ENCODE measurements around the gene NELL2.
A peak's percentile ranks its signal among the peaks of the same experiment; 100 is the strongest.
"Not testable (repeated sequence)": the region's sequence is repeated elsewhere in the genome, so short reads cannot be mapped to it uniquely, and the experiment has no call there.

The NELL2 gene

DNA sequence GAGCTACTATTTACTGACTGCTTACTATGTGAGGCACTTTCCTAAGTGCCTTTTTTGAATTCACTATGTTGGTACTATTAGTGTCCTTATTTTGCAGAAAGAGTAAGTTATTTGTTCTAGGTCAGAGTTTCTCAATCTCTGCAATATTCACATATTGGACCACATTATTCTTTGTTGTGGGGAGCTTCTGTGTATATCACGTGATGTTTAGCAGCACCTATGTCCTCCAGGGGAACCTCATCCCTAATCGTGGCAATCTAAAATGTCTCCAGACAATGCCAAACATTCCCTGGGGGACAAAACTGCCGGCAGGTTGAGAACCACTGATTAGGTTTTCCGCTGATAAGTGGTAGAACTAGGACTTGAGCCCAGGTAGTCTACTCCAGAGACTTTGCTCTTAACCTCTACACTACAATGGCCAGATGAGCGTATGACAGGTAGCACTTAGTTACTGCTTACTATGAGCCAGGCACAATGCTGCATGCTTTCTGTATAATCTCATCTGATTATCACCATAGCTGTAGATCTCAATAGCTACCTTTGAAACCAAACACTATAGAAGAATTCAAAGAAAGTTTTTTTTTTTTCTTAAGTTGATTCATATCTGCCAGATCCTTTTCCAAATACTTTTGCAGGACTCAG lies 38.9 kb downstream of the NELL2 start:
- H3K27me3 Mint-ChIP-seq = no peaks in the 10 kb centered on the region
- H3K4me1 Mint-ChIP-seq (ENCODE audit: low read depth in 2 of 2) = peaks cover 28 to 42% of the 10 kb centered on the region in 2 donors
- H3K9me3 Mint-ChIP-seq = no peaks in the 10 kb centered on the region
- H3K4me3 Mint-ChIP-seq = peak overlapping the region in 1 of 2 donors; percentile 4
- DNase-seq (no peak), ATAC-seq (replicated peaks) (peak; percentile 47)
- no peaks in the 10 kb centered on the region for H3K36me3 Mint-ChIP-seq (ENCODE audit: insufficient read depth)
- peak overlapping the region in 1 of 2 donors; percentile 11 for H3K27ac Mint-ChIP-seq

DNA sequence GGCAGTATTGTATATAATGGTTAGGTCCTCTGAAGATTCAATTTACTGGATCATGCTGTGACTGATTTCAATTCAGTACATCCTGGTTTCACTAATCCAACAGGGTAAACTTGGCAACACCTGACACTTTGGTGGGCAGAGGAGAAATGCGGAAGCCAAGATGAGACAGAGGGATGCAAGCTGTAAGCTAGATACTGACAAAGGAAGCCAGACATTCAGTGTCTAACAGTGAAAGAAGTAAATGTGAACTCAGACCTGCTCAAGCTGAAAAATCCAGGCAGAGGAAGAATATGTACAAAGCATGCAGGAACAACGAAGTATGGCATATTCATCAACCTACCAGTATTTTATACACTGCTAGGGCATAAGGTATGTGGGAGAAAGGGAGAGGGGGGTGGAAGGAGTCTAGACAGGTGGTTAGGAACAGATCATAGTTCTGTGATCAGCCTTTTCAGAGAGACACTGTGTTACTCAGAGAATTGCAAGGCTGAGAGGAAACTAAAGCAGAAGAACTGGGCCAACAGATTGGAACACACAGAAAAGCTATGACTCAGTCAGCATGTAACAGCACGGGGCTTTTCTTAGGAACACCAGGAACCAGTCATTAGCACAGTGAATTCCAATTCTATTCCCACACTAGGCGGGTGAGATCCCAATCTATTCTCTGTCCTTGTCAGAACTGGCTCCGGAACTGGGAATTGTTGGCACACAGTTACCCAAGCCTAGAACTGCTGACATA lies 40.3 kb downstream of the NELL2 start:
- peak; percentile 76 for ATAC-seq (replicated peaks)
- Mint-ChIP-seq H3K9me3 (no peaks in the 10 kb centered on the region), H3K4me3 (peak overlapping the region; percentile 4 to 8), H3K27ac (peak overlapping the region; percentile 11 to 77), H3K27me3 (no peaks in the 10 kb centered on the region), H3K4me1 (ENCODE audit: low read depth in 2 of 2) (peaks cover 27 to 35% of the 10 kb centered on the region in 2 donors), H3K36me3 (ENCODE audit: insufficient read depth) (no peaks in the 10 kb centered on the region)
- DNase-seq = no peak

DNA sequence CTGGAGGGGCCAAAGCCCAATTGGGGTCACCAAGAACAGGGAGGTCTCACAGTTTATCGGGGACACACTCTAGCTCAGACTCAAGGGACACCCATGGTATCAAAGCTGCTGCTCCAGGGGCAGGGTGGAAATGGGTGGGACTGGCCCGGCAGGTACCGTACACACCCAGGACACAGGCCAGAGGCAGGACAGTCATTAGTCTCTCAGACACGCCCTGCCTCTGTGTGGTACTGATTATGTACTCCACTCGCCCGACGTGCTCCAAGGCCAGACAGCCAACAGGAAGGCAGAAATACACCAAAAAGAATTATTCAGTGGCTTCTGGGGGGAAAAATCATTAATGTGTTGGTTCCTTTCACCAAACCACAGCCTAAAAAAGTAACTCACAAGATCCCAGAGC lies 41.1 kb downstream of the NELL2 start:
- H3K27me3 Mint-ChIP-seq = not testable (repeated sequence)

DNA sequence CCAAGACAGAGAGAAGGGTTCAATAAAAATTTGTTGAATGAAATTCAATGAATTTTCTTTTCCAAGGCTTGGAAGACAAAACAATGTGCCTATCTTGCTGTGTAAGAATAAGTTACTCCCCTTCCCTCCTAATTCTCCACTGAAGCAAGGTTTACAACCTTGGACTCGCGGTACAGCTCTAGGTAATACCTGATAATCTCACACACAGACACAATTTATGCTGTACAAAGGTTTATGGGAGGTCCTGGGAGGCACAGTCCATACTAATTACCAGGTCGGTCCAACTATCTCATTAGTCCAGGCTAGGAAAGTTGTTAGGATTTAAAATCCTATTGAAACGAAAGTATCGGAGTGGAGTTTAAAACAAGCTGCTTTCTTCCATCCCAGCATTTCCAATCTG lies 42.6 kb downstream of the NELL2 start:
- H3K4me3 Mint-ChIP-seq = no peak overlapping the region
- peaks cover 27 to 42% of the 10 kb centered on the region in 2 donors for H3K4me1 Mint-ChIP-seq (ENCODE audit: low read depth in 2 of 2)
- no peaks in the 10 kb centered on the region for H3K27me3 Mint-ChIP-seq
- no peak overlapping the region for H3K27ac Mint-ChIP-seq
- no peaks in the 10 kb centered on the region for H3K36me3 Mint-ChIP-seq (ENCODE audit: insufficient read depth)
- H3K9me3 Mint-ChIP-seq = no peaks in the 10 kb centered on the region
- DNase-seq = no peak
- ATAC-seq (replicated peaks) = no peak

More for the DNA sequence above, 41.1 kb downstream of the NELL2 start:
- Mint-ChIP-seq H3K27ac (peak overlapping the region; percentile 11 to 77), H3K4me3 (peak overlapping the region in 1 of 2 donors; percentile 20), H3K4me1 (ENCODE audit: low read depth in 2 of 2) (peaks cover 29 to 40% of the 10 kb centered on the region in 2 donors)
- H3K36me3 Mint-ChIP-seq (ENCODE audit: insufficient read depth); DNase-seq; H3K9me3 Mint-ChIP-seq; ATAC-seq (replicated peaks): not testable (repeated sequence)

DNA sequence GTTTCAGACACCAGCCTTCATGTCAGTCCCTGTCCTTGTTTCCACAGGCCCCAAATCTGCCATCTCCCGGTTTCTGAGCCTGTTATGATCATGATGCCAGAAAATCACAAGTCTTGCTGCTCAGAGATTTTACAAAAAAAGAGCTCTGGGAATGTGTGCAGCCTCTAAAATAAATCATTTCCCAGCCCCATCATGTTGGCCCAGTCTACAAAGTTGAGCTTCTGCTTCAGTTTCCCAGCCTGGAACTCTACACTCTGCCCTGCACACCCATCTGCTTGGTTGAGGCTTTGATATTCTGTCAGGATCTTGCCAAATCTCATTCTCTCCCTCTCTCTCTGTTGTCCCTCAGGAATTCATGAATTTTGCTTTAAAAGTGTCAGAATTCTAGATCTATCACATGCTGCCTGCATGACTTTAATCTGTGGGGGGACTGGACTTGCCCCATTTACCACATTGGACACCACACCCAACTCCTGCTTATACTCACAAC lies 45.5 kb downstream of the NELL2 start:
- Mint-ChIP-seq H3K9me3 (no peaks in the 10 kb centered on the region), H3K36me3 (ENCODE audit: insufficient read depth) (no peaks in the 10 kb centered on the region), H3K4me1 (ENCODE audit: low read depth in 2 of 2) (peaks cover 18 to 42% of the 10 kb centered on the region in 2 donors), H3K4me3 (peak overlapping the region in 1 of 2 donors; percentile 4), H3K27ac (peak overlapping the region; percentile 45 to 67), H3K27me3 (no peaks in the 10 kb centered on the region)
- no peak for DNase-seq
- no peak for ATAC-seq (replicated peaks)

DNA sequence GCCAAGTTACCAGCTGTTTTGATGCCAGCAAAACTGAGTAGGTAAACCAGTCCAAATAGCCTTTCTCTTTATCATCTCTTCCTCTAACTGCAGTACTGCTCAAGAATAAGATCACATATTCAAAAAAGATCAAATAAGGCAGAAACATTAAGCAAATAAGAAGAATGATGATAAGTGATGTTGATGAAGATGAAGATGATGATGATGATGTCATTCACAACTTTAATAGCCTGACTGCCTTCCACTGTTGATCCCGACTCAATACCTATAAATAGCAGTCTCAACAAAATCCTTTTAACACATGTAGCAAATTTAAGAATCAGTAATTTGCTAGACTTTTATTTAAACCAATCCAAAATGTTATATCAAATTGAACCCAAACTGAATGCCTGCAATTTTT lies 47.1 kb downstream of the NELL2 start:
- H3K4me1 Mint-ChIP-seq (ENCODE audit: low read depth in 2 of 2) = peaks cover 15 to 35% of the 10 kb centered on the region in 2 donors
- H3K36me3 Mint-ChIP-seq (ENCODE audit: insufficient read depth) = no peaks in the 10 kb centered on the region
- DNase-seq (no peak), ATAC-seq (replicated peaks) (no peak)
- peak overlapping the region; percentile 26 to 91 for H3K27ac Mint-ChIP-seq
- H3K4me3 Mint-ChIP-seq = peak overlapping the region; percentile 44 to 49
- H3K27me3 Mint-ChIP-seq = no peaks in the 10 kb centered on the region
- H3K9me3 Mint-ChIP-seq = no peaks in the 10 kb centered on the region

DNA sequence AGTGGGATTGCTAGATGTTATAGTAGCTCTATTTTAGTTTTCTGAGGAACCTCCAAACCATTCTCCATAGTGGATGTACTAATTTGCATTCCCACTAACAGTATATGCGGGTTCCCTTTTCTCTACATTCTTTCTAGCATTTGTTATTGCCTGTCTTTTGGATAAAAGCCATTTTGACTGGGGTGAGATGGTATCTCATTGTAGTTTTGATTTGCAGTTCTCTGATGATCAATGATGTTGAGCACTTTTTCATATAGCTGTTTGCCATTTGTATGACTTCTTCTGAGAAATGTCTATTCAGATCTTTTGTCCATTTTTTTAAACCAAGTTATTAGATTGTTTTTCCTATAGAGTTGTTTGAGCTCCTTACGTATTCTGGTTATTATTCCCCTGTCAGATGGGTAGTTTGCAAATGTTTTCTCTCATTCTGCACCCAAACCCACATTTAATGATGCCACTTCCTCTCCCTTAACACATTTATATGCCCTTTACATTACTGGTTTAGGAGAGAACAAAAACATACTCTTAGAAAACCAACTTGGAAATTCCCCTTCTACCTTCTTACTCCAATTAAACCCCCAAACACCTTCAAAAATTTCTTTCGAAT lies 48.2 kb downstream of the NELL2 start:
- no peaks in the 10 kb centered on the region for H3K9me3 Mint-ChIP-seq
- H3K27ac Mint-ChIP-seq = peak overlapping the region; percentile 83 to 91
- no peaks in the 10 kb centered on the region for H3K36me3 Mint-ChIP-seq (ENCODE audit: insufficient read depth)
- ATAC-seq (replicated peaks) (peak; percentile 96), DNase-seq (no peak)
- H3K4me3 Mint-ChIP-seq = peak overlapping the region; percentile 45 to 71
- H3K4me1 Mint-ChIP-seq (ENCODE audit: low read depth in 2 of 2) = peaks cover 15 to 35% of the 10 kb centered on the region in 2 donors
- H3K27me3 Mint-ChIP-seq = no peaks in the 10 kb centered on the region

DNA sequence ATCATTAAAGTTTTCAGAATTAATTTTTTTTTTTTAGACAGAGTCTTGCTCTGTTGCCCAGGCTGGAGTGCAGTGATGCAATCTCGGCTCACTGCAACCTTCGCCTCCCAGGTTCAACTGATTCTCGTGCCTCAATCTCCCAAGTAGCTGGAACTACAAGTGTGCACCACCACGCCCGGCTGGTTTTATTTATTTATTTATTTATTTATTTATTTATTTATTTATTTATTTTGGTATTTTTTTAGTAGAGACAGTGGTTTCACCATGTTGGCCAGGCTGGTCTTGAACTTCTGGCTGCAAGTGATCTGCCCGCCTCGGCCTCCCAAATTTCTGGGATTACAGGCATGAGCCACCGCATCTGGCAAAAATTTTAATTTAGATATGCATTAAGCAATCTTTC lies 54.4 kb downstream of the NELL2 start:
- not testable (repeated sequence) for H3K27ac Mint-ChIP-seq; DNase-seq; H3K36me3 Mint-ChIP-seq (ENCODE audit: insufficient read depth); H3K4me3 Mint-ChIP-seq; ATAC-seq (replicated peaks); H3K9me3 Mint-ChIP-seq; H3K27me3 Mint-ChIP-seq
- H3K4me1 Mint-ChIP-seq (ENCODE audit: low read depth in 2 of 2) = peaks cover 7 to 15% of the 10 kb centered on the region in 2 donors

DNA sequence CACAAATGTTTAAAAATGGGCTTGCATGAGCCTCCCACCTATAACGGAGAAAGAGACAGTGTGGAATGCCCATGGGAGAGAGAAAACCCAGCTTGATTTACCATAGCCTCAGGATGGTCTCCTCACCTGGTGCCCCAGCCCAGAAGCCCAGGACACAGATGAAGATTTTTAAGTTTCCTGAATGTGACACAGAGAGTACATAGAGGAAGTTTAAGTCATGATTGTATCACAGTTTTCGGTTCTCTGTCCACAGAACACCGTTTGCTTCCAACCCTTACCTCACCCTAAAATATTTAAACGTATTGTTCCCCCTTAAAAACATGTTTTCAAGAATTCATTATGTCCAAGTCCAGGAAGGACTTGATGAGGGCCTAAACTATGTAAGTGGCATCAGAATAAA lies 56.2 kb downstream of the NELL2 start:
- peaks cover 15 to 23% of the 10 kb centered on the region in 2 donors for H3K4me1 Mint-ChIP-seq (ENCODE audit: low read depth in 2 of 2)
- DNase-seq (no peak), ATAC-seq (replicated peaks) (no peak)
- no peaks in the 10 kb centered on the region for H3K9me3 Mint-ChIP-seq
- H3K27me3 Mint-ChIP-seq = no peaks in the 10 kb centered on the region
- no peak overlapping the region for H3K27ac Mint-ChIP-seq
- no peaks in the 10 kb centered on the region for H3K36me3 Mint-ChIP-seq (ENCODE audit: insufficient read depth)
- no peak overlapping the region for H3K4me3 Mint-ChIP-seq

DNA sequence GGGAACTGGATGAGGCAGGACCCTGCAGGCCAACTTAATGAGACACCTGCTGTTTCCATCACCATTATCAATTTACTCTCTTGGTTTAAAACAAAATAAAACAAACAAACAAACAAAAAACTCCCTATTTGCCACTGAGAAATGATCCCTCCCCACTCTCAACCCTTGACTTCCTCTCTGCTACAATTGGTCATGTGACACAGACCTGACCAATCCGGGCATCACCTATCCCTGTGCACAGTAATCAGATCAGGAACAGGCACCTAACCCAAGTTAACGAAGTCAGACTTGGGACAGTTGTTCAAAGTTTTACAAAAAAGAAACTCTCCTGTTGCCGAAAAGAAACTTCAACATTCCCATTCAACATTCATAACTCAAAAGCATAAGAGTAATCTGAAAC lies 58.4 kb downstream of the NELL2 start:
- no peaks in the 10 kb centered on the region for H3K36me3 Mint-ChIP-seq (ENCODE audit: insufficient read depth)
- peak overlapping the region in 1 of 2 donors; percentile 1 for H3K27ac Mint-ChIP-seq
- no peak overlapping the region for H3K4me3 Mint-ChIP-seq
- ATAC-seq (replicated peaks) (no peak), DNase-seq (no peak)
- H3K4me1 Mint-ChIP-seq (ENCODE audit: low read depth in 2 of 2) = peaks cover 19 to 23% of the 10 kb centered on the region in 2 donors
- no peaks in the 10 kb centered on the region for H3K27me3 Mint-ChIP-seq
- no peaks in the 10 kb centered on the region for H3K9me3 Mint-ChIP-seq

DNA sequence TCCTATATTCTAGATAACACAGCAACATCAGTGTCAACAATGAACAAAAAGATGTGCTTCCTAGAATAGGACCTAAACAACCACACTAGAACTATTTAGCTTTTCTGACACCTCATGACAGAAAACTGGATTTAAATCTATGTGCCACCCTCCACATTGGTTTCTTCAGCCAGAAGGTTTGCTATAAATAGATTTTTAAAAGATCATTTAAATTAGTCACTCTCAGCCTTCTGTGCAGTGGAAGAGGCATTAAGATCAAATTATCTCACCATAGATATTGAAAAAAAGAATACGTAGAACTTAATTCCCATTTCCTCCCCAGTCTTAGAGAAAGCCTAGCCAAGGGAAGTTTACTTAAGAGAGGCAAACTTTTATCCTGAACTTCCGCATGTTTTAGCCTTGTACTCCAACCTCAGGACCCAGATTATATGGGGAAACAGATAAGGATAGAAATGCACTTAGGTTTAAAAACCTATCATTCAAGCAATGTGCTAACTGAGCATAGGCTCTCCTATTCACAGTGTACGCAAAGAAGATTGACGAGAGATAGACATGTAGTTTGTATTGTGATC lies 59.6 kb downstream of the NELL2 start:
- no peak overlapping the region for H3K4me3 Mint-ChIP-seq
- H3K4me1 Mint-ChIP-seq (ENCODE audit: low read depth in 2 of 2) = peaks cover 19 to 33% of the 10 kb centered on the region in 2 donors
- no peaks in the 10 kb centered on the region for H3K27me3 Mint-ChIP-seq
- ATAC-seq (replicated peaks) (no peak), DNase-seq (no peak)
- H3K9me3 Mint-ChIP-seq = no peaks in the 10 kb centered on the region
- H3K36me3 Mint-ChIP-seq (ENCODE audit: insufficient read depth) = no peaks in the 10 kb centered on the region
- H3K27ac Mint-ChIP-seq = peak overlapping the region; percentile 1 to 20

DNA sequence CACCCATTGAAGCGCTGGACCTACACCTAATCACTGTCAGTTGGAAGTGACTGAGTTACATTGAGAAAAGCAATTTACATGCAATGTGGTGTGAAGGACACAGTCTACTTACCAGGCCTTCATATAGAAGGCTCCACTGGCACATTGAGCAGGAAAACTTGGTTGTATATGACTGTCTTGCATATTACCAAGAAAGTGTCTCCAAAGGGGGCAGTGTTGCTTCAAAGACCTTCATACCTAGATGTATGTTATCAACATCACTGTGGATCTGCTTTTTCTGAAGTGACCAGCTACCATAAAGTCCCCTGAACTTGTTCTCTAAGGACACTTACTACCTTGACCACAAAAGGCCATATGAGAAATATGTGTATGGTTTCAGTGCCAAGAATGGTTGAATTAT lies 64.1 kb downstream of the NELL2 start:
- peaks cover 12 to 23% of the 10 kb centered on the region in 2 donors for H3K4me1 Mint-ChIP-seq (ENCODE audit: low read depth in 2 of 2)
- peak overlapping the region in 1 of 2 donors; percentile 1 for H3K27ac Mint-ChIP-seq
- H3K4me3 Mint-ChIP-seq = no peak overlapping the region
- no peaks in the 10 kb centered on the region for H3K27me3 Mint-ChIP-seq
- H3K36me3 Mint-ChIP-seq (ENCODE audit: insufficient read depth) = no peaks in the 10 kb centered on the region
- peak; percentile 86 for ATAC-seq (replicated peaks)
- DNase-seq = peak; percentile 52 to 64 (median 60)
- H3K9me3 Mint-ChIP-seq = no peaks in the 10 kb centered on the region

DNA sequence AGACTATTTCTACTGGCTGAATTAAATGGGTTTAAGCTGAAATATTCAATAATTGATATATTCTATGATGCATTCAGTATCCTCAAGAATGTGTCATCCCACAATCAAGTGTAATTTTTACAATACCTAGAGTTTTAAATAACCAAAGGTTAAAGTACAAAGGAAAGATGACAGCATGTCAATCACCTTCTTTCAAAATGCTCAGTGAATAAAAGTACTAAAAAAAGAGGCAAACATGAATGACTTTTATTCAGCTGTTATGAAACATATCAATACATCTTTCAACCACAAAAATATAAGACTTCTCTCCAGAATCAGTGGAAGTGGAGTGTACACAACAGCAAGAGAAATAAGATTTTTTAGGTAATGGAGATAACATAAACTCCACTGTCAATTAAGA lies 72.0 kb downstream of the NELL2 start:
- no peaks in the 10 kb centered on the region for H3K36me3 Mint-ChIP-seq (ENCODE audit: insufficient read depth)
- no peaks in the 10 kb centered on the region for H3K27me3 Mint-ChIP-seq
- no peak overlapping the region for H3K27ac Mint-ChIP-seq
- DNase-seq = no peak
- no peaks in the 10 kb centered on the region for H3K9me3 Mint-ChIP-seq
- no peak overlapping the region for H3K4me3 Mint-ChIP-seq
- ATAC-seq (replicated peaks) = no peak
- H3K4me1 Mint-ChIP-seq (ENCODE audit: low read depth in 2 of 2) = no peaks in the 10 kb centered on the region

Data from effector memory CD8-positive, alpha-beta T cell (primary cell).